SK-N-SH (cell line): Measurements from ENCODE around the gene CPEB1. TPM values are rescaled to one million over a fixed set of nuclear protein-coding genes. Genes with fewer than 3 reads are reported as not detected.

Experiments
- CTCF ChIA-PET: fragments of 300-600, 350-600 bp; formaldehyde crosslinking; extraction: SDS; loops from one replicate; lab custom pipeline; 2021; lab: Yijun Ruan, JAX
- POLR2A ChIA-PET: fragments of 350-600 bp; sonication (Branson Sonifier 250); formaldehyde crosslinking; extraction: SDS; loops from one replicate; lab custom pipeline; 2020; ENCODE audit warnings: antibody characterized with exemption, inconsistent platforms; lab: Yijun Ruan, JAX
- DNase-seq: peaks from one replicate; pipeline ENCODE4 v3.0.0; 2012
- H2AFZ ChIP-seq: fragments of 200-600 bp; sonication (generic); 2 replicates; pipeline ENCODE4 v1.8.1; 2016; ENCODE audit warnings: antibody characterized with exemption, mild to moderate bottlenecking, low read depth
- H3F3A ChIP-seq: fragments of 200-600 bp; sonication (generic); replicated peaks from 2 replicates; pipeline ENCODE3; 2016; ENCODE audit warnings: antibody characterized with exemption, mild to moderate bottlenecking; ENCODE audit not compliant: insufficient read depth
- H3K27ac ChIP-seq, 2 experiments: fragments of 200-500 bp in 1 of 2; fragments of 200-600 bp in 1 of 2; sonication (Bioruptor generic) in 1 of 2; sonication (generic), shearing (Covaris generic) in 1 of 2; 2 replicates each; pipeline versions ENCODE4 v1.5.1 to v1.6.1; 2014 to 2016; ENCODE audit warnings: low read depth in 2 of 2, inconsistent platforms in 1 of 2, low read length in 1 of 2, mild to moderate bottlenecking in 1 of 2, mixed read lengths in 1 of 2
- H3K27me3 ChIP-seq: fragments of 200-600 bp; sonication (generic), shearing (Covaris generic); 2 replicates; pipeline ENCODE4 v1.6.1; 2016; ENCODE audit warnings: mixed run types; ENCODE audit not compliant: insufficient read depth
- H3K36me3 ChIP-seq, 2 experiments: fragments of 200-500 bp in 1 of 2; fragments of 200-600 bp in 1 of 2; sonication (Bioruptor generic) in 1 of 2; sonication (generic) in 1 of 2; replicated peaks in 1 of 2; 2 replicates each; pipeline versions ENCODE3 to v1.5.1; 2014 to 2016; ENCODE audit warnings: low read length in 1 of 2, mild to moderate bottlenecking in 1 of 2; ENCODE audit not compliant: insufficient read depth in 2 of 2, control insufficient read depth in 1 of 2
- H3K4me1 ChIP-seq, 2 experiments: fragments of 200-500 bp in 1 of 2; fragments of 200-600 bp in 1 of 2; sonication (Bioruptor generic) in 1 of 2; sonication (generic), shearing (Covaris generic) in 1 of 2; 2 replicates each; pipeline versions ENCODE4 v1.5.1 to v1.6.1; 2014 to 2016; ENCODE audit warnings: low read depth in 1 of 2, low read length in 1 of 2, mixed run types in 1 of 2; ENCODE audit not compliant: insufficient read depth in 2 of 2, control insufficient read depth in 1 of 2
- H3K4me2 ChIP-seq: fragments of 200-600 bp; sonication (generic), shearing (Covaris generic); 2 replicates; pipeline ENCODE4 v1.6.1; 2017; ENCODE audit warnings: mixed run types
- H3K4me3 ChIP-seq, 2 experiments: fragments of 200-500 bp in 1 of 2; fragments of 200-600 bp in 1 of 2; sonication (Bioruptor generic) in 1 of 2; sonication (generic), shearing (Covaris generic) in 1 of 2; 2 replicates each; pipeline versions ENCODE4 v1.5.1 to v1.8.1; 2014 to 2016; ENCODE audit warnings: low read depth in 2 of 2, inconsistent platforms in 1 of 2, low read length in 1 of 2, mild to moderate bottlenecking in 1 of 2, mixed read lengths in 1 of 2, moderate library complexity in 1 of 2
- H3K79me2 ChIP-seq: fragments of 200-600 bp; sonication (generic); 2 replicates; pipeline ENCODE4 v1.8.1; 2017; ENCODE audit warnings: mild to moderate bottlenecking; ENCODE audit not compliant: insufficient read depth
- H3K9ac ChIP-seq: fragments of 200-600 bp; sonication (generic); 2 replicates; pipeline ENCODE4 v1.6.1; 2017; ENCODE audit warnings: mixed run types
- H3K9me2 ChIP-seq: fragments of 200-600 bp; sonication (generic); 2 replicates; pipeline ENCODE4 v1.6.1; 2017; ENCODE audit warnings: mixed run types
- H3K9me3 ChIP-seq: fragments of 200-600 bp; sonication (generic); 2 replicates; pipeline ENCODE4 v1.6.1; 2017; ENCODE audit warnings: mixed run types, mild to moderate bottlenecking, moderate library complexity
- H4K20me1 ChIP-seq: fragments of 200-600 bp; sonication (generic); 2 replicates; pipeline ENCODE4 v1.6.1; 2017; ENCODE audit warnings: mild to moderate bottlenecking, mixed run types; ENCODE audit not compliant: insufficient read depth
- CHD2 ChIP-seq: fragments of 150-350 bp; IDR thresholded peaks from 2 replicates; pipeline ENCODE4 v1.6.1; 2018; ENCODE audit warnings: low read length; ENCODE audit not compliant: partially characterized antibody
- FOSL2 ChIP-seq: IDR thresholded peaks from 2 replicates; pipeline ENCODE4 v1.4.0; 2012; ENCODE audit warnings: low read depth, mild to moderate bottlenecking, moderate library complexity, borderline replicate concordance
- FOXJ3 ChIP-seq: sonication (generic); formaldehyde crosslinking; IDR thresholded peaks from 2 replicates; pipeline ENCODE4 v1.5.1; 2020; ENCODE audit warnings: mild to moderate bottlenecking, missing genetic modification reagents
- FOXM1 ChIP-seq: IDR thresholded peaks from 2 replicates; pipeline ENCODE4 v1.4.0; 2012; ENCODE audit warnings: low read depth, mild to moderate bottlenecking
- GATA2 ChIP-seq: sonication (generic); formaldehyde crosslinking; IDR thresholded peaks from 2 replicates; pipeline ENCODE4 v1.5.0; 2020; ENCODE audit warnings: mild to moderate bottlenecking, missing genetic modification reagents
- JUND ChIP-seq: IDR thresholded peaks from 2 replicates; pipeline ENCODE4 v1.4.0; 2012
- MEF2A ChIP-seq: IDR thresholded peaks from 2 replicates; pipeline ENCODE4 v1.4.0; 2012; ENCODE audit warnings: low read depth, borderline replicate concordance
- MXI1 ChIP-seq: IDR thresholded peaks from 2 replicates; pipeline ENCODE4 v1.6.1; 2012; ENCODE audit warnings: mild to moderate bottlenecking, low read depth, low read length, improper control_type of control experiment
- NFIC ChIP-seq: IDR thresholded peaks from 2 replicates; pipeline ENCODE4 v1.4.0; 2012; ENCODE audit warnings: borderline replicate concordance
- NRF1 ChIP-seq: IDR thresholded peaks from 2 replicates; pipeline ENCODE4 v1.6.1; 2012; ENCODE audit warnings: low read depth, mild to moderate bottlenecking, low read length
- PBX3 ChIP-seq: IDR thresholded peaks from 2 replicates; pipeline ENCODE4; 2012
- POLR2AphosphoS5 ChIP-seq: IDR thresholded peaks from 2 replicates; pipeline ENCODE4 v1.6.1; 2012; ENCODE audit warnings: low read depth, low read length
- RCOR1 ChIP-seq: fragments of 150-350 bp; IDR thresholded peaks from 2 replicates; pipeline ENCODE4 v1.6.1; 2017; ENCODE audit warnings: antibody characterized with exemption, low read length
- RFX5 ChIP-seq: IDR thresholded peaks from 2 replicates; pipeline ENCODE4 v1.6.1; 2012; ENCODE audit warnings: mild to moderate bottlenecking, improper control_type of control experiment, low read length
- RXRA ChIP-seq: IDR thresholded peaks from 2 replicates; pipeline ENCODE4 v1.4.0; 2012; ENCODE audit warnings: low read depth, mild to moderate bottlenecking, borderline replicate concordance
- SMC3 ChIP-seq: IDR thresholded peaks from 2 replicates; pipeline ENCODE4 v1.6.1; 2012; ENCODE audit warnings: low read depth, low read length, improper control_type of control experiment
- TEAD4 ChIP-seq: IDR thresholded peaks from 2 replicates; pipeline ENCODE4 v1.4.0; 2012; ENCODE audit warnings: mild to moderate bottlenecking, borderline replicate concordance; ENCODE audit not compliant: insufficient read depth
- WGBS: methylation state at CpG from one replicate; pipeline ENCODE4 v1.1.6; 2017; ENCODE audit warnings: low lambda C conversion rate; 5-methylcytosine and 5-hydroxymethylcytosine counted together
- polyA plus RNA-seq, 3 experiments: library from polyadenylated mRNA; depleted of rRNA; stranded (reverse); fragments of >200 nt; gene quantifications; 2 replicates each; pipeline ENCODE4 v1.2.3, GENCODE V29; 2012
- TF ChIP-seq, protein P1 (sequence below): fragments of 150-350 bp; IDR thresholded peaks from 2 replicates; pipeline ENCODE4 v1.6.1; 2017; ENCODE audit warnings: antibody characterized with exemption, low read length, low read depth, borderline replicate concordance
- TF ChIP-seq, protein P2 (sequence below): IDR thresholded peaks from 2 replicates; pipeline ENCODE4 v1.4.0; 2012; ENCODE audit warnings: low read depth, borderline replicate concordance
- TF ChIP-seq, protein P3 (sequence below): IDR thresholded peaks from 2 replicates; pipeline ENCODE4 v1.4.0; 2012; ENCODE audit warnings: low read depth

The CPEB1 gene
- polyA plus RNA-seq, 1 of the 3 experiments (the other 2 are of a cell fraction): 2.6 TPM

DNA sequence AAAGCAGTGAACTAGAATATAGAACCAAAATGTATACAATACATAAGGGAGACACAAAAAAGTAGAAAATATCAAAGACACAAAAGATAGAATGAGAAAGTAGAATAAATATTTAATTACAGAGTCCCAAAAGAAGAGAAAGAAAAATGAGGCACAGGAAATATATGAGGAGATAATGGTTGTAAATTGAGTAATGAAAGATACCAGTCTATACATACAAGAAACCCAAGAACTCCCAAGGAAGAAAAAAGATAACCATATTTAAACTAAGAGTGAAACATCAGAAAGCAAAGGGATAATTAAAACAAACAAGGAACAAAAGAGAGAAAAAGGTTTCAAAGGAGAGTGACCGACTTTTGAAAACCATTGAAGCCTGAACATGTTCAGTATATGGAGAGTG, 47.3 kb downstream of the CPEB1 start:
- H3K36me3 ChIP-seq: no peaks in the 10 kb centered on the region
- no peak for TF ChIP-seq FOXJ3 (CRISPR knock-in tag)
- no peaks in the 10 kb centered on the region for H3K9me2 ChIP-seq
- no peak overlapping the region for H3K4me2 ChIP-seq
- no peaks in the 10 kb centered on the region for H3K4me1 ChIP-seq
- no peak overlapping the region for H3K4me3 ChIP-seq
- H3K79me2 ChIP-seq: no peaks in the 10 kb centered on the region
- 52% methylated on average over 1 of the region's 1 CpG for WGBS
- H3F3A ChIP-seq: no peaks in the 10 kb centered on the region
- H3K27me3 ChIP-seq: no peaks in the 10 kb centered on the region
- no peaks in the 10 kb centered on the region for H3K9me3 ChIP-seq
- DNase-seq: no peak
- no peaks in the 10 kb centered on the region for H4K20me1 ChIP-seq
- H3K27ac ChIP-seq: no peak overlapping the region
- ChIA-PET CTCF (no interaction called here), POLR2A (no interaction called here)
- H3K9ac ChIP-seq: no peak overlapping the region
- H2AFZ ChIP-seq: no peak overlapping the region

DNA sequence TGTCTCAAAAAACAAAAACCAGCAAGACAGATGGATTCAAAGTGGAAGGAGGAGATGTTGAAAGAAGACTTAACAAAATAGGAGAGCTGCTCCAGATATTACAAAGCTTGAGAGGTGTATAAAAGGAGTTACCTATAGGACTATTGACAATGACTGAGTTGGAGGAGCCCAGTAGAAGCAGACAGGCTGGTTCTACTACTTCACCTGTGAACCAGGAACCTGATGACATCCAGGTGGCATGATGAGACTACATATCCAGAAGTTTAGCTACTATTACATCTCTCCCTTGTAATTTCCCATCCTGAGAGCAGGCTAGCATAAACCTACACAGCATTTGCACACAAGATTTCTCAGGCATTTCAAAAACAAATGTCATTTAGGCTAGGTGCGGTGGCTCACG, 49.3 kb downstream of the CPEB1 start:
- Histone ChIP-seq H3K9me2 (no peaks in the 10 kb centered on the region), H3K36me3 (no peaks in the 10 kb centered on the region), H3F3A (no peaks in the 10 kb centered on the region), H3K9me3 (no peaks in the 10 kb centered on the region), H3K79me2 (no peaks in the 10 kb centered on the region), H3K27ac (no peak overlapping the region), H3K27me3 (no peaks in the 10 kb centered on the region), H2AFZ (no peak overlapping the region), H3K4me1 (no peaks in the 10 kb centered on the region), H4K20me1 (no peaks in the 10 kb centered on the region), H3K4me2 (no peak overlapping the region), H3K9ac (no peak overlapping the region), H3K4me3 (no peak overlapping the region)
- POLR2A ChIA-PET: no interaction called here
- no peak for DNase-seq
- no peak for TF ChIP-seq POLR2AphosphoS5
- 91% methylated on average over 2 of the region's 2 CpGs for WGBS
- CTCF ChIA-PET: no interaction called here

GRCh38 chr15:82595766-82596165, 51.4 kb downstream of the CPEB1 start:
- H3K4me3 ChIP-seq: no peak overlapping the region
- H3K27ac ChIP-seq: no peak overlapping the region
- no peaks in the 10 kb centered on the region for H3K27me3 ChIP-seq
- H3F3A ChIP-seq: no peaks in the 10 kb centered on the region
- H3K9me2 ChIP-seq: no peaks in the 10 kb centered on the region
- no peak for TF ChIP-seq FOXM1
- TF ChIP-seq, protein P1, sequence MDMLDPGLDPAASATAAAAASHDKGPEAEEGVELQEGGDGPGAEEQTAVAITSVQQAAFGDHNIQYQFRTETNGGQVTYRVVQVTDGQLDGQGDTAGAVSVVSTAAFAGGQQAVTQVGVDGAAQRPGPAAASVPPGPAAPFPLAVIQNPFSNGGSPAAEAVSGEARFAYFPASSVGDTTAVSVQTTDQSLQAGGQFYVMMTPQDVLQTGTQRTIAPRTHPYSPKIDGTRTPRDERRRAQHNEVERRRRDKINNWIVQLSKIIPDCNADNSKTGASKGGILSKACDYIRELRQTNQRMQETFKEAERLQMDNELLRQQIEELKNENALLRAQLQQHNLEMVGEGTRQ: no peak
- TF ChIP-seq CHD2: no peak
- TF ChIP-seq NFIC: no peak
- TF ChIP-seq NRF1: no peak
- no peak for TF ChIP-seq FOSL2
- no peak for TF ChIP-seq RFX5
- TF ChIP-seq MXI1: no peak
- no peak for TF ChIP-seq PBX3
- TF ChIP-seq, protein P2, sequence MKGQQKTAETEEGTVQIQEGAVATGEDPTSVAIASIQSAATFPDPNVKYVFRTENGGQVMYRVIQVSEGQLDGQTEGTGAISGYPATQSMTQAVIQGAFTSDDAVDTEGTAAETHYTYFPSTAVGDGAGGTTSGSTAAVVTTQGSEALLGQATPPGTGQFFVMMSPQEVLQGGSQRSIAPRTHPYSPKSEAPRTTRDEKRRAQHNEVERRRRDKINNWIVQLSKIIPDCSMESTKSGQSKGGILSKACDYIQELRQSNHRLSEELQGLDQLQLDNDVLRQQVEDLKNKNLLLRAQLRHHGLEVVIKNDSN: no peak
- TF ChIP-seq SMC3: no peak
- TF ChIP-seq RCOR1: no peak
- no peak for TF ChIP-seq GATA2 (CRISPR knock-in tag)
- TF ChIP-seq POLR2AphosphoS5: no peak
- TF ChIP-seq MEF2A: no peak
- TF ChIP-seq TEAD4: no peak
- TF ChIP-seq JUND: no peak
- TF ChIP-seq, protein P3, sequence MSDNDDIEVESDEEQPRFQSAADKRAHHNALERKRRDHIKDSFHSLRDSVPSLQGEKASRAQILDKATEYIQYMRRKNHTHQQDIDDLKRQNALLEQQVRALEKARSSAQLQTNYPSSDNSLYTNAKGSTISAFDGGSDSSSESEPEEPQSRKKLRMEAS: no peak
- no peak for TF ChIP-seq RXRA
- ChIA-PET POLR2A (no interaction called here), CTCF (interaction anchor here (1.0 kb wide), 1 partner anchor 10 kb away, joined by 3 read pairs; no protein-coding TSS in a partner anchor)
- H3K79me2 ChIP-seq: no peaks in the 10 kb centered on the region
- H3K4me2 ChIP-seq: no peak overlapping the region
- 34% methylated on average over 2 of the region's 2 CpGs for WGBS
- DNase-seq: no peak
- H4K20me1 ChIP-seq: no peaks in the 10 kb centered on the region
- no peak overlapping the region for H2AFZ ChIP-seq
- no peaks in the 10 kb centered on the region for H3K4me1 ChIP-seq
- H3K36me3 ChIP-seq: no peaks in the 10 kb centered on the region
- H3K9me3 ChIP-seq: no peaks in the 10 kb centered on the region
- no peak overlapping the region for H3K9ac ChIP-seq
